Ishikawa (cell line): Measurements from ENCODE around the gene TMEM51.

Experiments used
- CREB1 ChIP-seq: IDR thresholded peaks from 2 replicates; pipeline ENCODE4 v1.6.1; 2012; ENCODE audit warnings: low read depth
- EGR1 ChIP-seq: IDR thresholded peaks from 2 replicates; pipeline ENCODE4 v1.6.1; 2012
- EP300 ChIP-seq: IDR thresholded peaks from 2 replicates; pipeline ENCODE4 v1.6.1; 2012; ENCODE audit warnings: borderline replicate concordance
- TAF1 ChIP-seq: IDR thresholded peaks from 2 replicates; pipeline ENCODE4 v1.6.1; 2012; ENCODE audit warnings: low read depth, mild to moderate bottlenecking
- TCF12 ChIP-seq: IDR thresholded peaks from 2 replicates; pipeline ENCODE4 v1.6.1; 2012; ENCODE audit warnings: low read depth
- YY1 ChIP-seq: IDR thresholded peaks from 2 replicates; pipeline ENCODE4 v1.6.1; 2012; ENCODE audit warnings: low read depth
- TF ChIP-seq, protein P1 (sequence below): IDR thresholded peaks from 2 replicates; pipeline ENCODE4 v1.6.1; 2012; ENCODE audit warnings: low read depth, mild to moderate bottlenecking

DNA sequence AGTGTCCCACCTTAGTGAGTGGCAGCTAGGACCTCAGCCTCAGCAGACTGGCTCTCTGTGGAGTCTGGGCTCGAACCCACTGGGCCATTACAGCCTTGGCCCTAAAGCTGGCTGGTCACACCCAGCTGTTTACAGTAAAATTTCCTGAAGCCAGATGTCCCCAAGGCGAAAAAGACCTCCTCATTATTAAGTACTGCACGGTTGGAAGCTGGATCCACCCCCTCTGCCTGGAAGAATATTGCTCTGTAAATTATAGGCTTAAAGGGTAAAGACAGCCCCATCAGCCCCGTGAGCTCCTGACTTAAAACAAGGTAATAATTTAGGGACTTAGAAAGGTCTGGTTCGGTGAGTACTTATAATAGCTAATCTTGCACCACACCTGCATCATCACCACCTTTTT lies 30.3 kb upstream of the TMEM51 start:
- TF ChIP-seq TCF12: no peak
- TF ChIP-seq CREB1: no peak
- TF ChIP-seq EP300: no peak
- TF ChIP-seq EGR1: no peak
- TF ChIP-seq, protein P1, sequence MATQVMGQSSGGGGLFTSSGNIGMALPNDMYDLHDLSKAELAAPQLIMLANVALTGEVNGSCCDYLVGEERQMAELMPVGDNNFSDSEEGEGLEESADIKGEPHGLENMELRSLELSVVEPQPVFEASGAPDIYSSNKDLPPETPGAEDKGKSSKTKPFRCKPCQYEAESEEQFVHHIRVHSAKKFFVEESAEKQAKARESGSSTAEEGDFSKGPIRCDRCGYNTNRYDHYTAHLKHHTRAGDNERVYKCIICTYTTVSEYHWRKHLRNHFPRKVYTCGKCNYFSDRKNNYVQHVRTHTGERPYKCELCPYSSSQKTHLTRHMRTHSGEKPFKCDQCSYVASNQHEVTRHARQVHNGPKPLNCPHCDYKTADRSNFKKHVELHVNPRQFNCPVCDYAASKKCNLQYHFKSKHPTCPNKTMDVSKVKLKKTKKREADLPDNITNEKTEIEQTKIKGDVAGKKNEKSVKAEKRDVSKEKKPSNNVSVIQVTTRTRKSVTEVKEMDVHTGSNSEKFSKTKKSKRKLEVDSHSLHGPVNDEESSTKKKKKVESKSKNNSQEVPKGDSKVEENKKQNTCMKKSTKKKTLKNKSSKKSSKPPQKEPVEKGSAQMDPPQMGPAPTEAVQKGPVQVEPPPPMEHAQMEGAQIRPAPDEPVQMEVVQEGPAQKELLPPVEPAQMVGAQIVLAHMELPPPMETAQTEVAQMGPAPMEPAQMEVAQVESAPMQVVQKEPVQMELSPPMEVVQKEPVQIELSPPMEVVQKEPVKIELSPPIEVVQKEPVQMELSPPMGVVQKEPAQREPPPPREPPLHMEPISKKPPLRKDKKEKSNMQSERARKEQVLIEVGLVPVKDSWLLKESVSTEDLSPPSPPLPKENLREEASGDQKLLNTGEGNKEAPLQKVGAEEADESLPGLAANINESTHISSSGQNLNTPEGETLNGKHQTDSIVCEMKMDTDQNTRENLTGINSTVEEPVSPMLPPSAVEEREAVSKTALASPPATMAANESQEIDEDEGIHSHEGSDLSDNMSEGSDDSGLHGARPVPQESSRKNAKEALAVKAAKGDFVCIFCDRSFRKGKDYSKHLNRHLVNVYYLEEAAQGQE: no peak
- no peak for TF ChIP-seq TAF1
- TF ChIP-seq YY1: no peak
